Epithelial cell of esophagus (primary cell): ENCODE data around the gene NPDC1.

Source experiments
- DNase-seq: peaks from one replicate; pipeline ENCODE4 v3.0.0; 2010; ENCODE audit warnings: low read depth
- H3K4me3 ChIP-seq: 2 replicates; pipeline ENCODE4 v1.5.1; 2011; ENCODE audit warnings: mild to moderate bottlenecking, low read length, control low read depth
- CTCF ChIP-seq: IDR thresholded peaks from 2 replicates; pipeline ENCODE4 v1.5.1; 2011; ENCODE audit warnings: low read depth, mild to moderate bottlenecking, low read length, control low read depth, inconsistent platforms; ENCODE audit not compliant: insufficient read depth; ENCODE audit errors: missing control alignments

Gene NPDC1

GRCh38 chr9:137017071-137017470 is 28.9 kb downstream of the NPDC1 start:
- H3K4me3 ChIP-seq = no peak overlapping the region
- no peak for TF ChIP-seq CTCF
- no peak for DNase-seq

- DNase-seq = no peak
- no peak overlapping the region for H3K4me3 ChIP-seq
- TF ChIP-seq CTCF = no peak
Measured at GRCh38 chr9:137016436-137016835, 29.5 kb downstream of the NPDC1 start.

- DNase-seq = no peak
- TF ChIP-seq CTCF = no peak
- no peak overlapping the region for H3K4me3 ChIP-seq
Measured at GRCh38 chr9:137015976-137016375, 30.0 kb downstream of the NPDC1 start.

GRCh38 chr9:137015540-137015930 is 30.4 kb downstream of the NPDC1 start:
- H3K4me3 ChIP-seq = no peak overlapping the region
- DNase-seq = no peak
- TF ChIP-seq CTCF = no peak

- no peak for DNase-seq
- no peak for TF ChIP-seq CTCF
- no peak overlapping the region for H3K4me3 ChIP-seq
Measured at GRCh38 chr9:137014776-137015539, 31.0 kb downstream of the NPDC1 start.

- H3K4me3 ChIP-seq = no peak overlapping the region
- TF ChIP-seq CTCF = no peak
- DNase-seq = no peak
Measured at GRCh38 chr9:137014166-137014565, 31.8 kb downstream of the NPDC1 start.

GRCh38 chr9:137013571-137013940 is 32.4 kb downstream of the NPDC1 start:
- no peak for DNase-seq

More at GRCh38 chr9:137013571-137013940, 32.4 kb downstream of the NPDC1 start:
- H3K4me3 ChIP-seq = no peak overlapping the region
- TF ChIP-seq CTCF = no peak
